Calu3 (cell line): ENCODE measurements around the gene MDK. TPM values are rescaled to one million over a fixed set of nuclear protein-coding genes. Genes with fewer than 3 reads are reported as not detected.

Source experiments
- BruUV-seq: library from RNA; stranded (reverse); fragments of 400-500 nt; replicated peaks from 2 replicates; lab custom pipeline; 2021; lab: Mats Ljungman, UMichigan
- CTCF ChIA-PET: fragments of 300-600 bp; sonication (Branson Sonifier 250); formaldehyde crosslinking; loops from one replicate; lab custom pipeline; 2022; ENCODE audit warnings: antibody characterized with exemption; lab: Charles Lee
- DNase-seq: peaks from one replicate; pipeline ENCODE4 v3.0.0; 2022
- H3K27ac Mint-ChIP-seq: one replicate; pipeline ENCODE4 v1.8.0; 2022; ENCODE audit warnings: mixed read lengths; ENCODE audit not compliant: unreplicated experiment
- H3K27me3 Mint-ChIP-seq: one replicate; pipeline ENCODE4 v1.8.0; 2022; ENCODE audit warnings: mixed read lengths; ENCODE audit not compliant: unreplicated experiment
- H3K36me3 Mint-ChIP-seq: one replicate; pipeline ENCODE4 v1.8.0; 2022; ENCODE audit warnings: mild to moderate bottlenecking, moderate library complexity, mixed read lengths; ENCODE audit not compliant: insufficient read depth, unreplicated experiment
- H3K4me1 Mint-ChIP-seq: one replicate; pipeline ENCODE4 v1.8.0; 2022; ENCODE audit warnings: mild to moderate bottlenecking, low read depth, mixed read lengths; ENCODE audit not compliant: unreplicated experiment
- H3K4me3 Mint-ChIP-seq: one replicate; pipeline ENCODE4 v1.8.0; 2022; ENCODE audit warnings: mild to moderate bottlenecking, low read depth, moderate library complexity, mixed read lengths; ENCODE audit not compliant: unreplicated experiment
- H3K9me3 Mint-ChIP-seq: one replicate; pipeline ENCODE4 v1.8.0; 2022; ENCODE audit warnings: low read depth, mixed read lengths; ENCODE audit not compliant: unreplicated experiment
- intact Hi-C: fragments of 100-400 bp; cut with micrococcal nuclease; formaldehyde crosslinking; loops from one replicate; pipeline ENCODE4 v1.10.0; 2022; ENCODE audit not compliant: unreplicated experiment
- total RNA-seq: library from RNA; stranded (reverse); gene quantifications from 2 replicates; pipeline ENCODE4 v1.2.3, GENCODE V29; 2022
- TF ChIP-seq, protein P1 (sequence below): fragments of 200-600 bp; IDR thresholded peaks from one replicate; pipeline ENCODE4 v1.8.0; 2022; ENCODE audit warnings: antibody characterized with exemption; ENCODE audit not compliant: unreplicated experiment

MDK gene
- total RNA-seq, 1 experiment from 2014 or later, result 74.9 TPM

DNA sequence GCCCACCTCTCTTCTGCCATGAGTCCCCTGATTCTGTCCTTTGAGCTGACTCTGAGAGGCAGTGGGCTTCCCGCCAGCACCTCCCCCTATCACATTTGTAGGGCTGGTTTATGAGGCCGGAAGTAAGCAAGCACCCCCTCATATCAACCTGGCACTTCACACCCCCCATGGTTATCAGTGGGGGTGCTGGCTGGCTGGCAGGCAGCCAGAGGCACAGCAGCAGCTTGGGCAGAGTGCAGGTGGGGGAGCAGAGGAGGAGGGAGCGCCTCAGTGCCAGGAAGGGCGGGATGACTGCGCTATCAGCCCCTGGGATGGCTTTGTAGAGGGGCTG, 33.0 kb downstream of the MDK start:
- Mint-ChIP-seq H3K4me3 (no peak overlapping the region), H3K27me3 (no peaks in the 10 kb centered on the region), H3K36me3 (peaks cover 11% of the 10 kb centered on the region), H3K9me3 (no peaks in the 10 kb centered on the region), H3K27ac (no peak overlapping the region), H3K4me1 (no peaks in the 10 kb centered on the region)
- intact Hi-C loops, result no loop called here
- BruUV-seq, result no TSS peak
- TF ChIP-seq, protein P1, sequence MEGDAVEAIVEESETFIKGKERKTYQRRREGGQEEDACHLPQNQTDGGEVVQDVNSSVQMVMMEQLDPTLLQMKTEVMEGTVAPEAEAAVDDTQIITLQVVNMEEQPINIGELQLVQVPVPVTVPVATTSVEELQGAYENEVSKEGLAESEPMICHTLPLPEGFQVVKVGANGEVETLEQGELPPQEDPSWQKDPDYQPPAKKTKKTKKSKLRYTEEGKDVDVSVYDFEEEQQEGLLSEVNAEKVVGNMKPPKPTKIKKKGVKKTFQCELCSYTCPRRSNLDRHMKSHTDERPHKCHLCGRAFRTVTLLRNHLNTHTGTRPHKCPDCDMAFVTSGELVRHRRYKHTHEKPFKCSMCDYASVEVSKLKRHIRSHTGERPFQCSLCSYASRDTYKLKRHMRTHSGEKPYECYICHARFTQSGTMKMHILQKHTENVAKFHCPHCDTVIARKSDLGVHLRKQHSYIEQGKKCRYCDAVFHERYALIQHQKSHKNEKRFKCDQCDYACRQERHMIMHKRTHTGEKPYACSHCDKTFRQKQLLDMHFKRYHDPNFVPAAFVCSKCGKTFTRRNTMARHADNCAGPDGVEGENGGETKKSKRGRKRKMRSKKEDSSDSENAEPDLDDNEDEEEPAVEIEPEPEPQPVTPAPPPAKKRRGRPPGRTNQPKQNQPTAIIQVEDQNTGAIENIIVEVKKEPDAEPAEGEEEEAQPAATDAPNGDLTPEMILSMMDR, result no peak
- CTCF ChIA-PET, result no interaction called here
- DNase-seq, result no peak

DNA sequence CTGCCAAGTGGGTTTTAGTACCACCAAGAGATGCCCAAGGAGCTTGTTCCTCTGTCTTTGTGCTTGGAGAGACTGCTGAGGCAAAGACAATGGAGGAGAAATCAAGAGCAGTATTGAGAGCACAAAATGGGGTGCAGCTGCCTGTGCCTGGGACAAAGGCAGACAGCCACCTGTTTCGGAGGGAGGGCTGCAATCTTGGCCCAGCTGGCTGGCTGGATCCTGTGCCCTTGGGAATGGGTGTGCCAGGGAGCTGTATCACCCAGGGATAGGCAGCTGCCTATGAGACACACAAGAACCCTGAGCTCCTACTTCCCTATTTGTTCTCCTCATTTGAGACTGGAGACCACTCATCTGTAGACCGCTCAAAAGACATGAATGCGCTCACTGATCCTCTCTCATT, 33.4 kb downstream of the MDK start:
- intact Hi-C loops, result no loop called here
- Mint-ChIP-seq H3K9me3 (no peaks in the 10 kb centered on the region), H3K36me3 (peaks cover 11% of the 10 kb centered on the region), H3K27me3 (no peaks in the 10 kb centered on the region), H3K4me3 (no peak overlapping the region), H3K4me1 (no peaks in the 10 kb centered on the region), H3K27ac (no peak overlapping the region)
- TF ChIP-seq, protein P1, result no peak
- CTCF ChIA-PET, result no interaction called here
- no peak for DNase-seq
- BruUV-seq, result no TSS peak

DNA sequence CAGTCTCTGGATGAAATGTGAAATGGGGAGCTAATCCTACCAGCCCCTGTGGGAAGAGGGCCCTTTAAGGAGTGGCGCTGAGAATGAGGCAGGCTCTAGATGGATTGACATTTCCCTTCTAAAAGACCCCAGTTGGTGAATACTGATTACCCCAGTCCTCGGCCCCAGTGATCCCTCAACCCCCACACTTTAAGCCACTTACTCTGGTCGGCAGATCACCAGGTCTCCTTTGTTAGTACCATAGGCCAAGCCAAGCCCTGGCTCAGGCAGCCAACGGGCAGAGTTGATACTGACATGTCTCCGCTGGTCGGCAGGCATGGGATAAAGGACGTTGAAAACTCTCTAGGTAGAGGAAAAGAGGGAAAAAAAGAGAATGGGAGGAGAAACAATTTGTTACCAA, 36.2 kb downstream of the MDK start:
- Mint-ChIP-seq H3K9me3 (no peaks in the 10 kb centered on the region), H3K27ac (no peak overlapping the region), H3K27me3 (no peaks in the 10 kb centered on the region), H3K36me3 (peaks cover 15% of the 10 kb centered on the region), H3K4me3 (no peak overlapping the region), H3K4me1 (no peaks in the 10 kb centered on the region)
- CTCF ChIA-PET, result no interaction called here
- intact Hi-C loops, result no loop called here
- TF ChIP-seq, protein P1, result no peak
- no TSS peak for BruUV-seq
- no peak for DNase-seq

DNA sequence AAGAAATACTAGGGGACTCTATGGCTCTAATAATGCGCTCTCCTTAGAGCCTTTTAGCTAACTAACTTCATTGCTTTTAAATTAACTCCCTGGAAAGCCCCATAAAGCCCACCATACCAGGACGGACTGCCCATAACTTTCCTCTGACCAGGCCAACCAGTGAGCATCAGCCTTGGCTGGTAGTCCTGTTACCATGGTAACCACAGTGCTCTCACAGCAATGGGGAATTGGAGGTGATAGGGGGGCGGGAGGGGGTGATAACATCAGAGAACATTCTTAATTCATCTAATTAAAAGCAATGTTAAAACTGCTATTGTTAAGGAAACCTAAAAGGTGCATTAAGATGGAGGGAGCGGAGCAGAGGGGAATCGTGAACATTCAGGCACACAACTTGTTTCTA, 37.3 kb downstream of the MDK start:
- intact Hi-C loops, result no loop called here
- Mint-ChIP-seq H3K4me1 (no peaks in the 10 kb centered on the region), H3K27me3 (no peaks in the 10 kb centered on the region), H3K27ac (no peak overlapping the region), H3K4me3 (no peak overlapping the region), H3K36me3 (peaks cover 15% of the 10 kb centered on the region), H3K9me3 (no peaks in the 10 kb centered on the region)
- CTCF ChIA-PET, result no interaction called here
- no TSS peak for BruUV-seq
- TF ChIP-seq, protein P1, result no peak
- no peak for DNase-seq
